Left ventricle myocardium inferior (tissue), 1 donor: ENCODE results near the gene TMEM237. TPM values are rescaled to one million over a fixed set of nuclear protein-coding genes. Genes with fewer than 3 reads are reported as not detected.
A peak's percentile ranks its signal among the peaks of the same experiment; 100 is the strongest.

Experiments
- DNase-seq: peaks from one replicate; pipeline ENCODE4 v3.0.0-alpha.2; 2020
- H3K27ac ChIP-seq: fragments of 200-600 bp; replicated peaks from 2 replicates; pipeline ENCODE4 v1.8.0; 2021
- H3K27me3 ChIP-seq: fragments of 200-600 bp; 2 replicates; pipeline ENCODE4 v1.8.0; 2021; ENCODE audit warnings: low read depth
- H3K36me3 ChIP-seq: fragments of 200-600 bp; 2 replicates; pipeline ENCODE4 v1.8.0; 2021
- H3K4me1 ChIP-seq: fragments of 200-600 bp; 2 replicates; pipeline ENCODE4 v1.8.0; 2021
- H3K4me3 ChIP-seq: fragments of 200-600 bp; 2 replicates; pipeline ENCODE4 v1.8.0; 2021; ENCODE audit warnings: mild to moderate bottlenecking, moderate library complexity
- H3K9me3 ChIP-seq: fragments of 200-600 bp; replicated peaks from 2 replicates; pipeline ENCODE4 v1.8.0; 2021
- intact Hi-C: fragments of 100-400 bp; cut with micrococcal nuclease; formaldehyde crosslinking; loops from one replicate; pipeline ENCODE4 v1.11.0; 2022
- long read RNA-seq: library from polyadenylated mRNA; unstranded; transcript quantifications from one replicate; pipeline ENCODE4 v2.0.0, GENCODE V29; 2021
- total RNA-seq: library from RNA; stranded (reverse); fragmentation: NEBNext Ultra II Directional; extraction: Animal tissue kit (Norgen Biotek cat#: 25700); gene quantifications from one replicate; pipeline ENCODE4 v1.2.1, GENCODE V29; 2021
- TF ChIP-seq, protein P1 (sequence below): fragments of 200-600 bp; IDR thresholded peaks from 2 replicates; pipeline ENCODE4 v1.8.0; 2021; ENCODE audit warnings: antibody characterized with exemption, mild to moderate bottlenecking, borderline replicate concordance
- donor health status: DM: no; HTN: yes; CAD: no; lungs with severe emphysema.

Gene TMEM237, protein sequence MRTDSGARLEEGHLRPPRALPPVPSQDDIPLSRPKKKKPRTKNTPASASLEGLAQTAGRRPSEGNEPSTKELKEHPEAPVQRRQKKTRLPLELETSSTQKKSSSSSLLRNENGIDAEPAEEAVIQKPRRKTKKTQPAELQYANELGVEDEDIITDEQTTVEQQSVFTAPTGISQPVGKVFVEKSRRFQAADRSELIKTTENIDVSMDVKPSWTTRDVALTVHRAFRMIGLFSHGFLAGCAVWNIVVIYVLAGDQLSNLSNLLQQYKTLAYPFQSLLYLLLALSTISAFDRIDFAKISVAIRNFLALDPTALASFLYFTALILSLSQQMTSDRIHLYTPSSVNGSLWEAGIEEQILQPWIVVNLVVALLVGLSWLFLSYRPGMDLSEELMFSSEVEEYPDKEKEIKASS
- total RNA-seq = 18.3 TPM
- long read RNA-seq, transcript TMEM237-213 (12 exons, 1,824 nt) = major isoform, 7 of 23 reads
- long read RNA-seq, partial matches to known transcripts = 1 of 23 reads
- long read RNA-seq, other reads (novel, unspliced or antisense) = 15 of 23 reads

GRCh38 chr2:201643216-201643890 is at the start of gene TMEM237:
Gene TMEM237 (minus strand): TSS chr2:201643503. CDS start chr2:201643400, 103 bp downstream.
- H3K4me1 ChIP-seq = peaks cover 27% of the 10 kb centered on the region
- peak; percentile 49 for DNase-seq
- no peaks in the 10 kb centered on the region for H3K27me3 ChIP-seq
- peak within 1 kb of the TSS; percentile 92 for H3K27ac ChIP-seq
- TF ChIP-seq, protein P1, sequence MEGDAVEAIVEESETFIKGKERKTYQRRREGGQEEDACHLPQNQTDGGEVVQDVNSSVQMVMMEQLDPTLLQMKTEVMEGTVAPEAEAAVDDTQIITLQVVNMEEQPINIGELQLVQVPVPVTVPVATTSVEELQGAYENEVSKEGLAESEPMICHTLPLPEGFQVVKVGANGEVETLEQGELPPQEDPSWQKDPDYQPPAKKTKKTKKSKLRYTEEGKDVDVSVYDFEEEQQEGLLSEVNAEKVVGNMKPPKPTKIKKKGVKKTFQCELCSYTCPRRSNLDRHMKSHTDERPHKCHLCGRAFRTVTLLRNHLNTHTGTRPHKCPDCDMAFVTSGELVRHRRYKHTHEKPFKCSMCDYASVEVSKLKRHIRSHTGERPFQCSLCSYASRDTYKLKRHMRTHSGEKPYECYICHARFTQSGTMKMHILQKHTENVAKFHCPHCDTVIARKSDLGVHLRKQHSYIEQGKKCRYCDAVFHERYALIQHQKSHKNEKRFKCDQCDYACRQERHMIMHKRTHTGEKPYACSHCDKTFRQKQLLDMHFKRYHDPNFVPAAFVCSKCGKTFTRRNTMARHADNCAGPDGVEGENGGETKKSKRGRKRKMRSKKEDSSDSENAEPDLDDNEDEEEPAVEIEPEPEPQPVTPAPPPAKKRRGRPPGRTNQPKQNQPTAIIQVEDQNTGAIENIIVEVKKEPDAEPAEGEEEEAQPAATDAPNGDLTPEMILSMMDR = no peak
- peak within 1 kb of the TSS; percentile 87 for H3K4me3 ChIP-seq
- intact Hi-C loops = no loop called here
- H3K36me3 ChIP-seq = peaks cover 4% of the 10 kb centered on the region
- H3K9me3 ChIP-seq = no peaks in the 10 kb centered on the region

- no peak for DNase-seq
- Histone ChIP-seq H3K27ac (no peak overlapping the region), H3K9me3 (no peaks in the 10 kb centered on the region), H3K36me3 (no peaks in the 10 kb centered on the region), H3K4me3 (no peak overlapping the region), H3K27me3 (peaks cover 7% of the 10 kb centered on the region), H3K4me1 (no peaks in the 10 kb centered on the region)
- intact Hi-C loops = no loop called here
- TF ChIP-seq, protein P1 = no peak
Observed at GRCh38 chr2:201685156-201685555, 41.9 kb upstream of the TMEM237 start.

GRCh38 chr2:201680743-201681142 is 37.4 kb upstream of the TMEM237 start:
- H3K4me1 ChIP-seq = no peaks in the 10 kb centered on the region
- TF ChIP-seq, protein P1 = peak; percentile 38
- H3K36me3 ChIP-seq = no peaks in the 10 kb centered on the region
- no peaks in the 10 kb centered on the region for H3K9me3 ChIP-seq
- DNase-seq = no peak
- intact Hi-C loops = no loop called here
- no peak overlapping the region for H3K27ac ChIP-seq
- H3K4me3 ChIP-seq = no peak overlapping the region
- peaks cover 12% of the 10 kb centered on the region for H3K27me3 ChIP-seq

- H3K4me3 ChIP-seq = no peak overlapping the region
- H3K4me1 ChIP-seq = no peaks in the 10 kb centered on the region
- no peaks in the 10 kb centered on the region for H3K9me3 ChIP-seq
- no peak overlapping the region for H3K27ac ChIP-seq
- intact Hi-C loops = no loop called here
- DNase-seq = no peak
- H3K36me3 ChIP-seq = no peaks in the 10 kb centered on the region
- peaks cover 12% of the 10 kb centered on the region for H3K27me3 ChIP-seq
- TF ChIP-seq, protein P1 = no peak
Observed at GRCh38 chr2:201678401-201678800, 35.1 kb upstream of the TMEM237 start.

DNA sequence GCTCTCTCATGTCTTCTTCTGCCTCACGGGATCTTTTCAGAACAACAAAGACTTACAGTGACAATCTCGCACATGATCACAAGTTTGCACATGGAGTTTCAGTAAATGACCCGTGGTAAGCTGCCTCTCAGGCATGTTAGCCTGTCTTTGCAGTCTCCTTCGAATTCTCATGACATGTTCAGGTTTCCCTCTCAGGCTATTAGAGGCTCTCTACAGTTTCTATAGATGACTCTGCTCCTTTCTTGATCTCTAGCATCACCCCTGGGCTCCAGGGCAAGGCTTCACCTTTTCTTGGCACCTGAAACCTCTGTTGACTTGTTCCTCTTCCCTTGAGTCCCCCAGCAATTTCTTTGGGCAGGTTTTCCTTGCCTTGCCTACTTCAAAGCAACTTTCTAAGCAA is 32.2 kb upstream of the TMEM237 start:
- H3K4me3 ChIP-seq = no peak overlapping the region
- peaks cover 7% of the 10 kb centered on the region for H3K27me3 ChIP-seq
- intact Hi-C loops = no loop called here
- H3K36me3 ChIP-seq = no peaks in the 10 kb centered on the region
- TF ChIP-seq, protein P1 = no peak
- H3K27ac ChIP-seq = no peak overlapping the region
- DNase-seq = no peak
- H3K4me1 ChIP-seq = no peaks in the 10 kb centered on the region
- no peaks in the 10 kb centered on the region for H3K9me3 ChIP-seq
